DMS53 (cell line): Measurements from ENCODE around the gene FAM227A.

ENCODE experiments used
- DNase-seq: peaks from one replicate; lab custom pipeline; 2025; lab: John Stamatoyannopoulos, UW

FAM227A gene

GRCh38 chr22:38540701-38541100 lies 115.5 kb downstream of the FAM227A start:
- DNase-seq, result peak; percentile 13

DNA sequence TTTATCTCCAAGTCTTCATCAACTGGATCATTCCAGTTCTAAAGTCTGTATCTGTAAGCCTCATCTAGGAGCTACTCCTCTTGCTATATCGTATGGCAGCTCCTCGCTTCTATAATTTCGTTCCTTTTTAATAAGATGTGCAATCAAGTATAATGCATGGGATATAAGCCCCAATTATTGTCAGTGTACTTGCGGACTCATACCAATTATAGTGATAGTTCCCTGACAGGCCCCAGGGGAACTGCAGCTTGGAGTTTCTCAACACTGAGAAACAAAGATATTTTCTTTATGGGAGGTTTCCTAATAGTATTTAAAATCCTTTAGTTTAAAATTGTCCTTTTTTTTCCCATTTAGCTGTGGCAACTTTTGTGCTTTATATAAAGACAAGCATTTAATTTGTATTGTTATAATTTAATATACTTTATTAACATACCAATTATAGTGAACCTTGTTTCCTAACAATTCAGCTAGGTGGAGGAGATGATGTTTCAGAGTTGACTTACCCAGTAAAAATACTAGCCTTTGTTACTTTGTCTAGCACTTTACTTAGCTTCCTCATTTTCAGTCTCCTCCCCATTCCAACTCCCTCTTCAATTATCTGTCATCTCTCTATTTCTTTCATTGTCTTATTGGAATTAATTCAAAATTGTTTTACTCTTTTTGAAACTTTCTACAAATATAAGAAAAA lies 124.8 kb downstream of the FAM227A start:
- DNase-seq, result no peak
